GM21381 (cell line): ENCODE measurements around the gene IQCF2.
"Not testable (repeated sequence)": the region's sequence is repeated elsewhere in the genome, so short reads cannot be mapped to it uniquely, and the experiment has no call there.

Experiments
- ATAC-seq: cut with Tn5 transposase; IDR thresholded peaks from one replicate; pipeline ENCODE4 v1.9.1; 2021; ENCODE audit warnings: mild to moderate bottlenecking, moderate library complexity; ENCODE audit not compliant: unreplicated experiment

Gene IQCF2

GRCh38 chr3:51860703-51861665 lies at the start of gene IQCF2:
Gene IQCF2, plus strand, starts transcription at chr3:51861615. Its CDS starts 52 bp downstream, at chr3:51861667.
- no peak for ATAC-seq

DNA sequence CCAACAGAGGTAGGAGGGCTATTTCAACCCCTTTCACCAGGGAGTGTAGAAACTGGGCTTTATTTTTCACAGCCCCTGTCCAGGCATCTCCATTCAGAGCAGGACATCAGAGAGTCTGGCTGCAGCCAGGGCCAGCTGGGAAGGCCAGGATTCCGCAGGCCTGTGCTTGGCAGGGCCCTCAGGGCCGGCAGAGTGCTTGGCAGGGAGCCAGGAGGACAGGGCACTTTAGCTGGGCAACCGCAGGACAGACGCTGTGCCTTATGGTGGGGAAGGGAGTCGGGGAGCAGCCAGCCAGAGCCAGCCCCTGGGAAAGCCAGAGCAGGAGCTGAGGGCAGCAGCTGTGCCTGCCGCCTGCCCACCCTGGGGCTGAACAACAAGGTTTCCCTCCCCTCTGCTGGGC lies 47.9 kb upstream of the IQCF2 start:
- no peak for ATAC-seq

GRCh38 chr3:51814034-51814433 lies 47.4 kb upstream of the IQCF2 start:
- no peak for ATAC-seq

- ATAC-seq: no peak
Measured at GRCh38 chr3:51815614-51816013, 45.8 kb upstream of the IQCF2 start.

- ATAC-seq: no peak
Measured at GRCh38 chr3:51816723-51817122, 44.7 kb upstream of the IQCF2 start.

DNA sequence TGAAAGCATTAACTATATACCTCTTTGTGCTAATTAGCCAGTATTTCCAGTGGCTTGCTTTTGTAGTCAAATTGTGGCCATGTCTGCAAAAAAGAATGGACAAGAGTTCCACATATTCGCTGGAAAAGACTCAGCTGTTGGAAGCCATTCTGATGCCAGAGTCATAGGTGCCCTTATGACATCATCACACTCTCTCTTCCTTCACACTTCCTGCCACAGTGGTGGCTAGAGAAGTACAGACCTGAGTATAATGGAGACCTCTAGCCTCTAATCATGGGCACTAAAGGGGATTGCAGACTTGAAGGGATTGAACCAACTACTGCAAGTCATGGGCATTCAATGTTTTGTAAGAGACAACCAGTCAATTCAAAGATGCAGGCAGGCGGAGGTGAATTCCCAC lies 44.0 kb upstream of the IQCF2 start:
- no peak for ATAC-seq

GRCh38 chr3:51819151-51819550 lies 42.3 kb upstream of the IQCF2 start:
- no peak for ATAC-seq

GRCh38 chr3:51819709-51820406 lies 41.6 kb upstream of the IQCF2 start:
- ATAC-seq: no peak

- no peak for ATAC-seq
Measured at GRCh38 chr3:51828297-51828696, 33.1 kb upstream of the IQCF2 start.

DNA sequence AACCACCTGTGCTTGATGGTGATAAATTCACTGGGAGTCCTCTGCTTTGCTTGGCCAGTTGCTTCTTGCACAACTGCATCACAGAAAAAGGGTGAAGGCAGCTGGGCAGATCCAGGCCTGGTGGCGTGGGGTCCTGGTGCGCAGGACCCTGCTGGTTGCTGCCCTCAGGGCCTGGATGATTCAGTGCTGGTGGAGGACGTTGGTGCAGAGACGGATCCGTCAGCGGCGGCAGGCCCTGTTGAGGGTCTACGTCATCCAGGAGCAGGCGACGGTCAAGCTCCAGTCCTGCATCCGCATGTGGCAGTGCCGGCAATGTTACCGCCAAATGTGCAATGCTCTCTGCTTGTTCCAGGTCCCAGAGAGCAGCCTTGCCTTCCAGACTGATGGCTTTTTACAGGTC lies 31.1 kb upstream of the IQCF2 start:
- no peak for ATAC-seq

GRCh38 chr3:51830836-51831385 lies 30.5 kb upstream of the IQCF2 start:
- ATAC-seq: no peak

DNA sequence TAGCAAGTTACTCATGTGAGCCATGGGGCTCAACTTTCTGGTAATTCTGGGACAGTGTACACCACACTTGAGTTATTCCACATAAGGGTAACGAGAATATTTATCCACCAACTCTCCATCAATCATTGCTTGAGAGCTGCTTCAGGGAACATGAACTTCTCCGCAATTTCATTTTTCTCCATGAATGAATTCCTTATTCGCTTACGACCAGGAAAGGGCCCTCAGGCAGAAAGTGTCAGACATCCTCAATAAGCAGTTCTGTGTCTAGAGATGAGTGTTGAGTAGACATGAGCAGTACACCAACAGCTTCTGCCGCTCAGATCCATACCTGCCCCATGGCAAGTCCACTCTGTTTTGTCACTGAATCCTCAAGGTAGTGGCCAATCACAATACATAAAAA lies 24.8 kb upstream of the IQCF2 start:
- no peak for ATAC-seq

GRCh38 chr3:51845129-51845528 lies 16.3 kb upstream of the IQCF2 start:
- no peak for ATAC-seq

- not testable (repeated sequence) for ATAC-seq
Measured at GRCh38 chr3:51855411-51855810, 6.0 kb upstream of the IQCF2 start.

DNA sequence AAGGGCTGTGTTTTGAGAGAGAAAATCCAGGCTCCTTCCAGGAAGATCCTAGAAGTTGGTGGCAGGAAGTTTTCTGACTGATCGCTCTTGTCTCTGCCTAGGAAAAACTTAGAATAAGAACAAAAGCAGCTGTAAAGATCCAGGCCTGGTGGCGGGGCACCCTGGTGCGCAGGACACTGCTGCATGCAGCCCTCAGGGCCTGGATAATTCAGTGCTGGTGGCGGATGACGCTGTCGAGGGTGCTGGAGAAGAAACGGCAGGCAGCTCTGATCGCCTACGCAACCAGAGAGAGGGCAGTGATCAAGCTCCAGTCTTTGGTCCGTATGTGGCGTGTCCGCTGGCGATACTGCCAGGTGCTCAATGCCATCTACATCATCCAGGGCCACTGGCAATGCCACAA lies 1.5 kb downstream of the IQCF2 start:
- ATAC-seq: no peak

DNA sequence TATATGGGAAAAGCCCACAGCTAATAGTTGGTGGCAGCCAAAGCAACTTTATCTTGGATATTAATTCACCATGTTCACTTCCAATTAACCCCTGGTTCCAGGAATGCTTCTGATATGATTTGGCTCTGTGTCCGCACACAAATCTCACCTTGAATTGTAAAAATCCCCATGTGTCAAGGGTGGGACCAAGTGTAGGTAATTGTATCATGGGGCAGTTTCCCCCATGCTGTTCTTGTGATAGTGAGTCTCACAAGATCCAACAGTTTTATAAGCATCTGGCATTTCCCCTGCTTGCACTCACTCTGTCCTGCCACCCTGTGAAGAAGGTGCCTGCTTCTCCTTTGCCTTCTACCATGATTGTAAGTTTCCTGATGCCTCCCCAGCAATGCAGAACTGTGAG lies 7.5 kb downstream of the IQCF2 start:
- not testable (repeated sequence) for ATAC-seq

- ATAC-seq: no peak
Measured at GRCh38 chr3:51869304-51869703, 7.9 kb downstream of the IQCF2 start.

- no peak for ATAC-seq
Measured at GRCh38 chr3:51873253-51873766, 11.9 kb downstream of the IQCF2 start.

- no peak for ATAC-seq
Measured at GRCh38 chr3:51873876-51874275, 12.5 kb downstream of the IQCF2 start.

- ATAC-seq: no peak
Measured at GRCh38 chr3:51874411-51874810, 13.0 kb downstream of the IQCF2 start.

DNA sequence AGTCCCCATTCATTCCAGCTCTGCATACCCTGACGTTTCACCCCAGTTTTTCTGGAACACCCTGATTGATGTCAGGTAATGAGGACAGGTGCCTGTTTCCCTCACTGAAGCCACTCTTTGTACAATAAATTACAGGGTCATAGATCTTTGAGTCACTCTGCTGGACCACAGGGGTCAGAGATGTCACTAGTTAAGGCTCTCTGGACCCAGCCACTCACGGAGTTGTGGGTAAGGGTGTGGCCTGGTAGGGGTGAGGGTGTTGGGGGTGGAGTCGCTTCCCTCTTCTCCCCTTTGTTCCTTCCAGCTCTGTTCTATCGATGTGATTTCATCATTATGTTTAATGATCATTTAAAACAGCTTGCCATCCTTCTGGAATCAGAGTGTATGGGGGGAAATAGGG lies 13.5 kb downstream of the IQCF2 start:
- ATAC-seq: no peak

GRCh38 chr3:51875501-51875900 lies 14.1 kb downstream of the IQCF2 start, which contains the start of gene IQCF5:
Gene IQCF5, minus strand, starts transcription at chr3:51875601. Its CDS starts 70 bp downstream, at chr3:51875531.
- ATAC-seq: no peak
